GM19438 (cell line): ENCODE measurements around the gene WFDC12.

Experiments
- ATAC-seq: cut with Tn5 transposase; IDR thresholded peaks from one replicate; pipeline ENCODE4 v1.9.1; 2021; ENCODE audit warnings: low read depth; ENCODE audit not compliant: unreplicated experiment

The WFDC12 gene

DNA sequence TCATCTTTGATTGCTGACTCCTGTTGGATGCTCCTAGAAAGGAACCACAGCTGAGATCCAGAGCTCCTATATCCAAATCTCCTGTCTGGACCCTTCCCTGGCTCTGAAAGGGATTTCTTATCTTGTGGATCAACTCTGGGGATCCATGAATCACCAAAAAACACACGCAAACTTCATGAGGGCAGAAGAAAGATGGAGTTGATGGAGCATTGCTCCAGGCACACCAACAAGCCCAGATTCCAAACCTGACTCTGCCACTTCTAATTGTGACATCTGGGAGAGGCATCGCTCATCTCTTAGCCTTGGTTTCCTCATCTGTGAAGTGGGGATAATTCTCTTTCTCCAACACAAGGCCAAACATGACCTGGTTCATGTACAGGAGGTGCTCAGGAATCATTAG is 30.1 kb downstream of the WFDC12 start:
- ATAC-seq = no peak

DNA sequence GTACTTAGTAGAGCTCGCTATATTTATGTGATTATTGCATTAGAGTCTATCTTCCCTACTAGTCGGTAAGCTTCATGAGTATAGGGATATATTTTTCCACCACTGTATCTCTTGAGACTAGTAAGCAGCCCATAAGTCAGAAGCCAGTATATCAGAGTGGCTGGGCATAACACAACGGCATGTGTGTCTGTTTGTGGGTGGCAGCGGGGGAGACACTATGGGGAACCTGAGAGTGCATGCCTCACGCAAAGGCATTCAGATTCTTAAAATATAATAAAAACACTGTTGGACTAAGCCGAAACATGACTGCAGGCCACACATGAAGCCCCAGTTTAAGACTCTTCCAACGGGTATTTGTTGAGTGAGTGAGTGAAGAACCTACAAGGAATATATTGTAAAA is 31.4 kb downstream of the WFDC12 start:
- ATAC-seq = no peak

DNA sequence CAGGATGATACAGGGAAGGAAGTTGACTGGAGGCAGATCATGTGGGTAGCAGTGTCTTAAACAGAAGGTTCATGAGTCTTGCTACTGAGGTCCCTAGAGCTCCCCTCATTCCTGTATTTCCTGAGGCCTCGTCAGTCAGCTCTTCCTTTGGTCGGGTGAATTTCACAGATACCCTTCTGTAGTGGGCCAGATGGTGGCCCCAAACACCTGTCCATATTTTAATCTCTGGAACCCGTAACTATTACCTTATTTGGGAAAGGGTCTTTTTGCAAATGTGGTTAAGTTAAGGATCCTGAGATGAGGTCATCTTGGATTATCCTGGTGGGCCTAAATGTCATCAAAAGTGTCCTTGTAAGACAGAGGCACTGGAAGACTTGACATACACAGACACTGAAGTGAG is 32.9 kb downstream of the WFDC12 start:
- ATAC-seq = no peak

DNA sequence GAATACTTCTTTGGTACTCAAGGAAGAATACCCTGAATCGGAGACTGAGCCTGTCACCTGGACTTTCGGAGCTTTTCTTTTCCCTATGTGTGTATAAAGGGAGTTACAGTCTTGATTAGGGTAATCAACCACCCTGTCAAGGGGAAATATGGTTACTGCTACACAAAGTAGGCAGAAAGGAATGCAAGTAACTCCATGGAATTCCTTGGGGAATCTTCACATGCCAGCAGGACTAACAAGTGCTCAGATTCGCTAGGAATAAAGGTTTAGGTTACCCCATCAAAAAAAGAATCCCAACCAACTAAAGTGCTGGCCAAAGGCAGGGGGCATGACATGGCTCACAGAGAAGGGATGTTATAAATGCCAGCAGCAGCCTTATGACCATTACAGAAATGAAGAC is 33.8 kb downstream of the WFDC12 start:
- no peak for ATAC-seq

- no peak for ATAC-seq
Observed at GRCh38 chr20:45088247-45088646, 36.0 kb downstream of the WFDC12 start.

- no peak for ATAC-seq
Observed at GRCh38 chr20:45087814-45088213, 36.5 kb downstream of the WFDC12 start.

- no peak for ATAC-seq
Observed at GRCh38 chr20:45087097-45087790, 37.0 kb downstream of the WFDC12 start.

GRCh38 chr20:45085867-45086266 is 38.4 kb downstream of the WFDC12 start:
- no peak for ATAC-seq

GRCh38 chr20:45085289-45085688 is 39.0 kb downstream of the WFDC12 start:
- no peak for ATAC-seq

- ATAC-seq = no peak
Observed at GRCh38 chr20:45083127-45083526, 41.1 kb downstream of the WFDC12 start.

GRCh38 chr20:45082468-45082867 is 41.8 kb downstream of the WFDC12 start:
- ATAC-seq = no peak

DNA sequence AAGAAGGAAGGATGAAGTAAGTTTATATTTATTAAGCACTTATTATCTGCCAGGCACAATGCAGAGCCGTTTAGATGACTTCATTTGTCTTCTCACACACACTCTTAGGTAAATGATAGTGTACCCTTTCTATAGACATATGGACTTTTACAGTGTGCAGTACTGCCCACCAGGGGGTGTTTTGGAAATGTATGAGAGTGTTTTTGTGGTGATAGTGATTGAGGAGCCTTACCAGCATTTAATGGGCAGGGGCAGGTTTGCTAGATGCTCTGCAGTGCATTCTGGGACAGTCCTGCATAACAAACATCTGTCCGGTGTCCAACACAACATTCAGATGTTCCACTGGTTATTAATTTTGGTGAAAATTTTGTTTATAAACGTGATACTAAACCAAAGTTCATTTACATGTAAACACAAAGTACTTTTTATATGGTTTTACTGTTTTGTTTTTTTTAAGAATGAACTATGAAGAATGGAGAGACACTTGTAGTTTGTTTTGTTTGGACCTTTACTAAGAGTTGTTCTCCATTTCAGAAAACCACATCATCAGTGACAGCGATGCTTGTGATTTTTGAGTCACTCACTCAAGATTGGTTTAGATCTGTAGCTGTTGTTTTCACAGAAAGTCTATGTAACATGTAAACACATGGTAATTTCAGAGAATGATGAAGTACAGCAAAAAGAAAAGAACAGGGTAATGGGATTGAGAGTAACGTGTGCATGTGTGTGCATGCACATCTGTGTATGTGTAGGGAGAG is 43.2 kb downstream of the WFDC12 start:
- no peak for ATAC-seq

- ATAC-seq = no peak
Observed at GRCh38 chr20:45077559-45077958, 46.7 kb downstream of the WFDC12 start.
